K562 (cell line): ENCODE results near the gene ACLY. TPM values are rescaled to one million over a fixed set of nuclear protein-coding genes. Genes with fewer than 3 reads are reported as not detected.

Experiments used
- ATAC-seq: fragments of 200-7000 bp; cut with Tn5 transposase; 3 replicates; pipeline ENCODE4 v1.9.1; 2020; ENCODE audit warnings: moderate library complexity
- BruUV-seq: library from RNA; stranded (reverse); fragments of 400-500 nt; replicated peaks from 2 replicates; lab custom pipeline; 2021; lab: Mats Ljungman, UMichigan
- CTCF ChIA-PET: fragments of 300-600 bp; formaldehyde crosslinking; extraction: SDS; loops from one replicate; lab custom pipeline; 2021; ENCODE audit warnings: low intra/inter-chr PET ratio; lab: Yijun Ruan, JAX
- POLR2A ChIA-PET: fragments of 300-600, 350-650 bp; sonication (Branson Sonifier 250); formaldehyde crosslinking; extraction: SDS; loops from one replicate; lab custom pipeline; 2021; ENCODE audit warnings: antibody characterized with exemption, inconsistent platforms; lab: Yijun Ruan, JAX
- DNase-seq, 4 experiments: peaks; one replicate each; pipeline versions ENCODE4 v3.0.0 to v3.0.0-alpha.2; 2011 to 2018; ENCODE audit warnings: low spot score in 3 of 4, mixed read lengths in 3 of 4; ENCODE audit errors: extremely low read depth in 1 of 4
- FAIRE-seq: peaks from 2 replicates; lab custom pipeline; 2011; peaks lifted over from hg19 to GRCh38; lab: Jason Lieb, UNC
- H2AFZ ChIP-seq: 2 replicates; pipeline ENCODE4 v1.6.0; 2011; ENCODE audit warnings: low read depth, low read length, control low read depth, inconsistent platforms
- H3K27ac ChIP-seq: fragments of 200-600 bp; 3 replicates; pipeline ENCODE4 v1.8.0; 2011; ENCODE audit warnings: low read depth, mild to moderate bottlenecking, control low read depth, inconsistent platforms, low read length, moderate library complexity, mixed read lengths; ENCODE audit errors: extremely low read depth
- H3K27me3 ChIP-seq, 2 experiments: fragments of 300-600 bp in 1 of 2; 2 replicates in 1 of 2; 3 replicates in 1 of 2; pipeline versions ENCODE4 v1.6.0 to v1.8.0; 2011; ENCODE audit warnings: inconsistent platforms in 2 of 2, low read length in 2 of 2, mild to moderate bottlenecking in 1 of 2, mixed read lengths in 1 of 2, moderate library complexity in 1 of 2; ENCODE audit not compliant: control insufficient read depth in 2 of 2, insufficient read depth in 2 of 2
- H3K36me3 ChIP-seq: fragments of 300-600 bp; 3 replicates; pipeline ENCODE4 v1.8.0; 2011; ENCODE audit warnings: mild to moderate bottlenecking, low read length, inconsistent platforms; ENCODE audit not compliant: control insufficient read depth, insufficient read depth
- H3K4me1 ChIP-seq, 2 experiments: fragments of 200-600 bp in 1 of 2; replicated peaks in 1 of 2; 2 replicates in 1 of 2; 3 replicates in 1 of 2; pipeline versions ENCODE4 v1.5.1 to v1.8.0; 2011; ENCODE audit warnings: inconsistent platforms in 2 of 2, low read length in 2 of 2, mild to moderate bottlenecking in 1 of 2, mixed read lengths in 1 of 2, moderate library complexity in 1 of 2; ENCODE audit not compliant: control insufficient read depth in 2 of 2, insufficient read depth in 2 of 2
- H3K4me2 ChIP-seq: 2 replicates; pipeline ENCODE4 v1.6.1; 2011; ENCODE audit warnings: low read length, control low read depth, inconsistent platforms, mixed read lengths; ENCODE audit not compliant: insufficient read depth
- H3K4me3 ChIP-seq: fragments of 200-600 bp; sonication (generic), shearing (Covaris generic); 2 replicates; pipeline ENCODE4 v1.5.1; 2016; ENCODE audit warnings: control low read depth, inconsistent platforms
- H3K79me2 ChIP-seq: fragments of 200-600 bp; 3 replicates; pipeline ENCODE4 v1.8.0; 2011; ENCODE audit warnings: low read length, inconsistent platforms; ENCODE audit not compliant: control insufficient read depth, insufficient read depth
- H3K9ac ChIP-seq, 2 experiments: 2 replicates each; pipeline versions ENCODE4 v1.6.0 to v1.6.1; 2011; ENCODE audit warnings: low read depth in 2 of 2, low read length in 2 of 2, control low read depth in 1 of 2, inconsistent platforms in 1 of 2, mild to moderate bottlenecking in 1 of 2, mixed read lengths in 1 of 2; ENCODE audit not compliant: insufficient read depth in 1 of 2
- H3K9me1 ChIP-seq: one replicate; pipeline ENCODE4 v1.6.0; 2011; ENCODE audit warnings: inconsistent platforms, mild to moderate bottlenecking, low read length, moderate library complexity; ENCODE audit not compliant: control insufficient read depth, insufficient read depth
- H3K9me3 ChIP-seq: replicated peaks from 2 replicates; pipeline ENCODE4 v1.5.1; 2011; ENCODE audit warnings: low read depth, low read length, inconsistent platforms; ENCODE audit not compliant: control insufficient read depth, insufficient read depth
- H4K20me1 ChIP-seq: replicated peaks from 2 replicates; pipeline ENCODE4 v1.6.1; 2011; ENCODE audit warnings: low read length, inconsistent platforms, mixed read lengths; ENCODE audit not compliant: control insufficient read depth, insufficient read depth
- ARHGAP35 ChIP-seq: fragments of 450-650 bp; IDR thresholded peaks from 2 replicates; pipeline ENCODE4 v1.6.1; 2018; ENCODE audit not compliant: partially characterized antibody
- CCAR2 ChIP-seq: fragments of 200-400 bp; formaldehyde crosslinking; IDR thresholded peaks from 2 replicates; pipeline ENCODE4 v1.6.1; 2017; ENCODE audit warnings: mild to moderate bottlenecking, low read depth, low read length
- DACH1 ChIP-seq: fragments of 450-650 bp; IDR thresholded peaks from 2 replicates; pipeline ENCODE4 v1.6.1; 2018; ENCODE audit not compliant: partially characterized antibody
- HCFC1 ChIP-seq: IDR thresholded peaks from 2 replicates; pipeline ENCODE4 v1.6.1; 2012; ENCODE audit warnings: low read depth, low read length, improper control_type of control experiment
- MYNN ChIP-seq, 2 experiments: sonication (generic); formaldehyde crosslinking in 1 of 2; IDR thresholded peaks; 2 replicates each; pipeline versions ENCODE4 v1.5.0 to v1.6.1; 2016 to 2020; ENCODE audit warnings: antibody characterized with exemption in 1 of 2, missing genetic modification reagents in 1 of 2
- NFRKB ChIP-seq: fragments of 450-650 bp; IDR thresholded peaks from 2 replicates; pipeline ENCODE4 v1.6.1; 2016; ENCODE audit warnings: low read depth
- PHTF2 ChIP-seq: fragments of 250-450 bp; sonication (Bioruptor Pico); IDR thresholded peaks from 2 replicates; pipeline ENCODE4 v1.5.0; 2021; ENCODE audit warnings: mild to moderate bottlenecking
- SIN3A ChIP-seq, 2 experiments: fragments of 150-350 bp in 1 of 2; IDR thresholded peaks; 2 replicates each; pipeline ENCODE4 v1.6.1; 2011 to 2016; ENCODE audit warnings: borderline replicate concordance in 2 of 2, low read depth in 2 of 2, low read length in 2 of 2, mild to moderate bottlenecking in 2 of 2, moderate library complexity in 2 of 2; ENCODE audit not compliant: control insufficient read depth in 1 of 2
- WGBS: fragments of 100-300 bp; shearing (Covaris generic); methylation state at CpG from one replicate; pipeline ENCODE4 v1.1.6; 2016; ENCODE audit warnings: low coverage, mixed read lengths; ENCODE audit not compliant: insufficient coverage; ENCODE audit errors: missing lambda C conversion rate; 5-methylcytosine and 5-hydroxymethylcytosine counted together
- in situ Hi-C: fragments of 300-500 bp; cut with MboI; formaldehyde crosslinking; loops from 4 replicates; pipeline ENCODE4 v1.15.0; 2018; ENCODE audit warnings: inconsistent platforms, mixed read lengths
- intact Hi-C: fragments of 100-400 bp; cut with micrococcal nuclease; formaldehyde crosslinking; loops from 2 replicates; pipeline ENCODE4 v1.14.2; 2022
- polyA plus RNA-seq, 8 experiments: library from polyadenylated mRNA; depleted of rRNA in 4 of 8; stranded (reverse) in 5 of 8; unstranded in 3 of 8; fragments of >200 nt; fragmentation: Nextera tagmentation in 2 of 8; fragmentation: Illumina TruSeq in 1 of 8; extraction: Ambion mirVana in 2 of 8; extraction: Trizol in 1 of 8; gene quantifications; 2 replicates each; pipeline versions ENCODE4 v1.2.1 to v1.2.3, GENCODE V29; 2011 to 2014; ENCODE audit warnings: inconsistent platforms in 1 of 8, missing spikeins in 1 of 8
- total RNA-seq, 7 experiments: library from RNA; depleted of rRNA in 6 of 7; stranded (reverse); fragments of >200 nt in 6 of 7; fragmentation: Illumina TruSeq in 2 of 7; extraction: Trizol in 2 of 7; gene quantifications; 2 replicates each; pipeline versions ENCODE4 v1.2.1 to v1.2.3, GENCODE V29; 2011 to 2021; ENCODE audit warnings: low replicate concordance in 1 of 7
- TF ChIP-seq, protein P1 (sequence below): fragments of 250-450 bp; sonication (Bioruptor Pico); IDR thresholded peaks from 2 replicates; pipeline ENCODE4 v1.4.0; 2020; ENCODE audit warnings: mild to moderate bottlenecking, moderate library complexity

Gene ACLY
- total and polyA plus RNA-seq, 9 of the 15 experiments (the other 6 are each of a cell fraction or from before 2014, with no cell fraction given), result 42.9 to 280 (median 125) TPM

DNA sequence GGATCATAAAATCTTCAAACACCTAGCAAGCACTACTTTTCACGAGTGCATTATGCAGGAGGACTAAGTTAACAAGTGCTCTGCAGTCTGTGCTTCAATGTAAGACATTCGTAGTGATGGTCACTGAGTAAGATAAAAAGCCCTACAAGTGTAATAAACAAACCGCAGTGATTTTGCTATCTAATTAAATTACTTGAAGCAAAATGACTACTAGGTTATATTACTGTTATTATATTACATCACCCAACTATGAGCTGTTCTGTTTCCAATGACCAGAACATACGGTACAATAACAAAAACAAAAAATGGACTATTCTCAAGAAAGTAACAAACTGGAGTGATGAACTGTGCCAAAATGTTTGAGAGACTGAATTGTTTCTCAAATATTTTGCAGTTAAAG is 70.0 kb downstream of the ACLY start:
- H3K4me2 ChIP-seq, result no peak overlapping the region
- no peaks in the 10 kb centered on the region for H3K4me1 ChIP-seq
- H3K79me2 ChIP-seq, result peaks cover 28% of the 10 kb centered on the region
- no peak for DNase-seq
- no peak for ATAC-seq
- intact Hi-C loops, result no loop called here
- no peak for FAIRE-seq
- in situ Hi-C loops, result no loop called here
- no peak overlapping the region for H3K9ac ChIP-seq
- H3K9me3 ChIP-seq, result no peaks in the 10 kb centered on the region
- no peak overlapping the region for H3K4me3 ChIP-seq
- H3K27me3 ChIP-seq, result no peaks in the 10 kb centered on the region
- H3K27ac ChIP-seq, result no peak overlapping the region
- H2AFZ ChIP-seq, result no peak overlapping the region
- H4K20me1 ChIP-seq, result no peaks in the 10 kb centered on the region
- 88% methylated on average over 4 of the region's 4 CpGs for WGBS
- H3K9me1 ChIP-seq, result no peaks in the 10 kb centered on the region
- BruUV-seq, result no TSS peak
- ChIA-PET POLR2A (interaction anchor here (1.0 to 1.7 kb wide), 3 partner anchors 12 to 832 kb away, joined by 3 to 10 read pairs (median 8); partner anchors contain the start of gene KLHL11), CTCF (no interaction called here)
- H3K36me3 ChIP-seq, result peaks cover 22% of the 10 kb centered on the region; the same call in 2 of the 3 replicates
- TF ChIP-seq HCFC1 (no peak), PHTF2 (CRISPR knock-in tag) (no peak), SIN3A (IDR thresholded peaks at IDR 0.05; ENCODE audit: borderline replicate concordance in 2 of 2, control insufficient read depth in 1 of 2, low read depth in 2 of 2, low read length in 2 of 2) (no peak), DACH1 (no peak), CCAR2 (no peak), NFRKB (no peak), ARHGAP35 (no peak), MYNN (IDR thresholded peaks at IDR 0.05) (no peak), MYNN (CRISPR knock-in tag; IDR thresholded peaks at IDR 0.05) (no peak)
- TF ChIP-seq, protein P1, sequence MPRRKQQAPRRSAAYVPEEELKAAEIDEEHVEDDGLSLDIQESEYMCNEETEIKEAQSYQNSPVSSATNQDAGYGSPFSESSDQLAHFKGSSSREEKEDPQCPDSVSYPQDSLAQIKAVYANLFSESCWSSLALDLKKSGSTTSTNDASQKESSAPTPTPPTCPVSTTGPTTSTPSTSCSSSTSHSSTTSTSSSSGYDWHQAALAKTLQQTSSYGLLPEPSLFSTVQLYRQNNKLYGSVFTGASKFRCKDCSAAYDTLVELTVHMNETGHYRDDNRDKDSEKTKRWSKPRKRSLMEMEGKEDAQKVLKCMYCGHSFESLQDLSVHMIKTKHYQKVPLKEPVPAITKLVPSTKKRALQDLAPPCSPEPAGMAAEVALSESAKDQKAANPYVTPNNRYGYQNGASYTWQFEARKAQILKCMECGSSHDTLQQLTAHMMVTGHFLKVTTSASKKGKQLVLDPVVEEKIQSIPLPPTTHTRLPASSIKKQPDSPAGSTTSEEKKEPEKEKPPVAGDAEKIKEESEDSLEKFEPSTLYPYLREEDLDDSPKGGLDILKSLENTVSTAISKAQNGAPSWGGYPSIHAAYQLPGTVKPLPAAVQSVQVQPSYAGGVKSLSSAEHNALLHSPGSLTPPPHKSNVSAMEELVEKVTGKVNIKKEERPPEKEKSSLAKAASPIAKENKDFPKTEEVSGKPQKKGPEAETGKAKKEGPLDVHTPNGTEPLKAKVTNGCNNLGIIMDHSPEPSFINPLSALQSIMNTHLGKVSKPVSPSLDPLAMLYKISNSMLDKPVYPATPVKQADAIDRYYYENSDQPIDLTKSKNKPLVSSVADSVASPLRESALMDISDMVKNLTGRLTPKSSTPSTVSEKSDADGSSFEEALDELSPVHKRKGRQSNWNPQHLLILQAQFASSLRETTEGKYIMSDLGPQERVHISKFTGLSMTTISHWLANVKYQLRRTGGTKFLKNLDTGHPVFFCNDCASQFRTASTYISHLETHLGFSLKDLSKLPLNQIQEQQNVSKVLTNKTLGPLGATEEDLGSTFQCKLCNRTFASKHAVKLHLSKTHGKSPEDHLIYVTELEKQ, result no peak
